Dedifferentiated amniotic fluid mesenchymal stem cell (primary cell): Measurements from ENCODE around the gene CBFA2T3.

Experiments
- DNase-seq: peaks from one replicate; pipeline ENCODE4 v3.0.0-alpha.2; 2016; ENCODE audit errors: extremely low spot score

CBFA2T3 gene

DNA sequence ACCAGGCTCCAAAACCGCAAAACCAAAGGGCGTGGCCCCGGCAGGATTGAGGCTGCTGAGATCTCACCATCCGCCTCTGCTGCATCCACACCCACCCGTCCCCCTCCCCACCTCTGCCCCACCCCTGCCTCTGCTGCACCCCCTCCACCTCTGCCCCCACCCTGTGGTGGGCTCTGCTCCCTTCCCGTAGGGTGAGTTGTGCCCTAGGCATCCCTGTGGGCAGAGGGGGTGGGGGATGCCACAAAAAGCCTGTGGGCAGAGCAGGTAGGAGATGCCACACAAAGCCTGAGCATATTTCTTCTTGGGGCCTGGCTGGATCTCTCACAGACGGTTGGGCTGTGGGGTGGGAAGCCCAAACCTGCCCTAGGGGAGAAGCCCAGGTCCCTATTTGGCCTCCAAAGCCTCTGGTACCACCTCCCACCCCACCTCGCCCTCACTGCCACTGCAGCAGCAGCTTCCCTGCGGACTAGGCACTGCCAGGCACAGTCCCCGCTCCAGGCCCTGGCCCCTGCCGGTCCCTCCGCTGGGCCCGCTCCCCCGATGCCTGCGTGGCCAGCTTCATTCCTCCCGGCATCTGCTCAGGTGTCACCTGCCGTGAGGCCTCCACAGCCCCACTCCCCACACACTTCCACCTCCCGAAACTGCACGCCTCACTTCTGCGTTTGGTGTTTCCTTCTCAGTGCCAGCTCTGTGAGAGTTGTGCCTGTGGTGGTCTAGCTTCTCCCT is 99.3 kb downstream of the CBFA2T3 start:
- DNase-seq: no peak

DNA sequence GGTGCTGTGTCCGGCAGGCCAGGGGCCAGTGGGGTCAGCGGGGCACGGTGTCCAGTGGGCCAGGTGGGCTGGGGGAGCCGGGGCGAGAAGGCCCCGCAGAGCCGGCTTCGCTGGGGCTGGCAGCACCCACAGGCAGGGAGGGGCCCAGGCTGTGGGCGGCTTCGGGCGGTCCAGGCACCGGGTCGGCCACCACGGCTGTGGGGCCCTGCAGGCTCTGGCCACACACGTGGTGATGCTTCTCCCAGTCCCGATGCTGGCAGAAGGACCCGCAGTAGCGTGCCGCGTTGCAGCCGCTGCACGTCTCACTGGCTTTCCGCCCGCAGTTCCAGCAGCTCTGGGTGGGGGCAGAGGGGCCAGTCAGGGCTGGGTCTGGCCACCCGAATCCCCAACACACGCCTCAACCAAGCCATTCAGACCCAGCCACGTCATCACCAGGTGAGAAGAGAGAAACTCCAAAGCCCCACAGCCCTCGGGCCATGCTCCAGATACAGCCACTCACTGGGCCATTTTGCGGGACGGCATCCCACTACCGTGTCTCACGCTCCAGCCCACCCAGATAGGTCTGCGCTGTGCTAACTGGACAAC is 100.0 kb downstream of the CBFA2T3 start:
- no peak for DNase-seq

DNA sequence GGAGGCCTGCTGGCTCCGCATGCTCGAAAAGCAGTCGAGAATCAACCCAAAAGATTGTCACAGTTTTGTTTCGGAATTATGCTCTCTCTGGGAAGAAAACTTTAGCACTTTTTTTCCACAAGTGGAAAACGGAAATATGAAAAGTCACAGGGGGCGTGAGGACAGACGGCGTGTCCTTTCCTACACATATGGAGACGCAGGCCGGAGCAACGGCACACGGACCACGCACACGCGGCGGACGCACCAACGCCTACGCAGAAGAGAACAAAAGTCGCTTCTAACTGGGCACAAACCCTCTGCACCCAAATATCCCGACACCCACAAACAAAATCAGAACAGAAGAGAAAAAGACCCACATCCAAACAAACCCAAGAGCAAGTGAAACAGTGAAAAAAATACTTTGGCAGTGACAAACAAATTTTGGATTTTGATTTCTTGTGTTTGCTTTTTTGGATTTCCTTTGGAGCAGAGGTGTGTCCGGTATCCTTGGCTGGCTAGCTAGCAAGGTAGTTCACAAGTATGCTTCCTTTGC is 101.2 kb downstream of the CBFA2T3 start:
- DNase-seq: no peak

GRCh38 chr16:88874938-88875599 is 101.9 kb downstream of the CBFA2T3 start:
- no peak for DNase-seq

GRCh38 chr16:88872650-88873331 is 104.2 kb downstream of the CBFA2T3 start:
- DNase-seq: no peak

- no peak for DNase-seq
Measured at GRCh38 chr16:88871730-88872416, 105.1 kb downstream of the CBFA2T3 start.

DNA sequence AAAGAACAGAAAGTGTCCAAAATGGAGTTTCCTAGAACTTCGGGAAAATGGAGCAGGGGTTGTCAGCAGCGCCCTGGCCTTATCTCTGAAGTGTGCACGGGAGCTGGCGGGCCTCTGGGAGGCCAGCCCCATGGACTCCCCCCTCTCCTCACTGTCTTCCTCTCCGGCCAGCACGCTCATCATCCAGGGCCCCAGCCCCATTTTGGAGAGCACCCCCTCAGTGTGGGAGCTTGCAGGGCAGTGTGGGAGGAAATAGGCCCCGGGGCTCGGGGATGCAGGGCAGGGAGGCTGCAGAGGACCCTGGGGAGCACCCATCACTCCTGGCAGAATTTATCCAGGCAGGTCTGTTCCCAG is 105.7 kb downstream of the CBFA2T3 start:
- no peak for DNase-seq

DNA sequence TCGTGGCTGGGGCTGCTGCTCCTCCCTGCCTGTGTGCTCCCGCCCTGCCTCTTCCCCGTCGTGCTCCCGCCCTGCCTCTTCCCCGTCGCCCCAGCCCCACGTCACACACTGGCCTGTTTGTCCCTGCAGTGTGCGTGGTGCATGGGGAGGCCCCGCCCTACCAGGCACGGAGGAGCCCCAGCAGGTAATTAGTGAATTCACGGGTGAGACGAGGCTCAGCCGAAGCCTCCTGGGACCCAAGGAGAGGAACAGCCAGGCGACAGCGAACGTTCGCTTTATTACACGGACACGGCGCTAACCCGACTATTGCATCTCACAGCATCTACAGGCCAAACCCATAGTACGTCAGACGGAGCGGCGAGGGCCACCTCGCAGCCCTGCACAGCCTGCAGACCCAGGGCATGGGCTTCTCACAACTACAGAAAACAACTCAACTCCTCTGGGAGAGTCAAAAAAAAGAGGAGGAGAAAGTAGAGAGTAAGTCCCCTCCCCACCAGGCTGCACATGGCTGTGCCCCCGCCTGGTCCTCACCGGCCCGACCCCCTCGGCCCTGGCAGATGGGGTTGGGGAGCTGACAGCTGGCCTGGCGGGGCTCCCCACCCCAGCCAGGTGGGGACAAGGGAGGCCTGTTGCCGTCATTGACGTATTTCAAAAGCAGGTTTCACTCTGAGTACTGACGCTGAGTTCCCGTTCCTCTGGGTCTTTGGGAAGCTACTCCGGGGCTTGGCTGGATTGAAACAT is 106.2 kb downstream of the CBFA2T3 start:
- DNase-seq: no peak

GRCh38 chr16:88869673-88869980 is 107.4 kb downstream of the CBFA2T3 start:
- DNase-seq: no peak

DNA sequence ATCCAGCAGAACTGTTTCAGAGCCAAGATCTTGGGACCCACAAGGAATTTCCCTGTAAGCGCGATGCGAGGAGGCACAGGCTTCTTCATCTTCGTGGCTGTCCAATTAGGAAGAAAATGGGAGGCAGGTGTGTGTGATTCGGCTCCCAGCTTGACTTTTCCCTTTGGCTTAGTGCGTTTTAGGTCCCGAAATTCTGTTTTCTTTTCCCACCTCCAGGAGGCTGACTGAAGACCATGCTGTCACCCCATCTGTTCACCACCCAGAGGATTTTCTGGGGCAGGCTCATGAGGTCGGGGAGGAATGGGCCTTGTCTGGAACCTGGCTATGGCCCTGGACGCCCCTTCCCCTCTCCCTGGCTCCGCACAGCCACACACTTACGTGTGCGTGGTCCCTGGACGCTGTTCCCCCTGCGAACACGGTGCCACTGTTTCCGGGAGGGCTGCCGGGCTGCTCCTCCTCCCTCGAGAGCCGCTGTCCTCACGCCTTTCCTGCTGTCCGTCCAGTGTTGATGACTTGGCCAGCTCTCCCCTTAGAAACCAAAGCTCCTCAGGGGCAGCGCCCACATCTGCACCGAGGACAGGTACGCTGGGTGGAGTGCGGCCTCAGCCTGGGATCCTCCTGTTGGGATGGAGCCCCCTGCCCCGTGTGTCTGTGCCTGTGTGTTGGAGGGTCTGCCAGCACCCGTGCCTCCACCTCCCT is 107.9 kb downstream of the CBFA2T3 start:
- no peak for DNase-seq

GRCh38 chr16:88867581-88868246 is 109.3 kb downstream of the CBFA2T3 start:
- no peak for DNase-seq

DNA sequence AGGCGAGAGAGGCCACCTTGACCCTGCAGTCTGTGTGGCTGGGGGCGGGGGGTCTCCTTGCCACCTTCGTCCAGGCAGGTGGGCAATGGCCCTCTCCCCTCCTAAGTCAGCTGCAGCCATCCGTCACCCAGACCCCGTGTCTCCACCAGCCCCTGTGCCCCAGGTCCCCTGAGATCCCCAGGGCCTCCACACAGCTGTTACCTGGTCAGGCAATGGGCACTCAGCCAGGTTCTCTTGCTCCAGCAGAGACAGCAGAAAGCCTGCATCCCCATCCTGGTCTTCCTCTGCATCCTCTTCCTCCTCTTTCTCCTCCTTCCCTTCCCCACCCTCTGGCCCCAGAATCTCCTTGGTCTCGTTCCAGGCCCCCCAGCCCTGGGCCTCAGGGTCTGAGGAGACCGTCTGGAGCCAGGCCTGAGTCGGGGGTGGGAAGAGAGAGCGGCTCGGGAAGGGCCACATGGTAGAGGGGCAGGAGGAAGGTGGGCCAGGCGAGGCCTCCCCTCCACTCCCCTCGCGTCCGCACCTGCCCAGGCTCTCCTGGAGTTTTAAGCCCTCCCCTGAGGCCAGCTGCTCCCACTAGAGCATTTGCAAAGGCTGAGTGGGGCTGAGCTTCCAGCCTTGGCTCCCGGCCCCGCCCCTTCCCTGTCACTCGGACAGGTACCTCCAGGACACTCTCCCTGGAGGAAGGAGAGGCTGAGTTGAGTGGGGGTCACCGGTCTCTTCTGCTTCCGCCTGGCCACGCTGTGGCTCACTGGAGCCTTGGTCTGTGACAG is 110.7 kb downstream of the CBFA2T3 start, which contains the start of gene PABPN1L:
TSS of gene PABPN1L (minus strand) at position 510 of the 770 bp plus-strand sequence. CDS start at position 456, 54 bp downstream.
- no peak for DNase-seq

- no peak for DNase-seq
Measured at GRCh38 chr16:88865742-88866141, 111.3 kb downstream of the CBFA2T3 start.

DNA sequence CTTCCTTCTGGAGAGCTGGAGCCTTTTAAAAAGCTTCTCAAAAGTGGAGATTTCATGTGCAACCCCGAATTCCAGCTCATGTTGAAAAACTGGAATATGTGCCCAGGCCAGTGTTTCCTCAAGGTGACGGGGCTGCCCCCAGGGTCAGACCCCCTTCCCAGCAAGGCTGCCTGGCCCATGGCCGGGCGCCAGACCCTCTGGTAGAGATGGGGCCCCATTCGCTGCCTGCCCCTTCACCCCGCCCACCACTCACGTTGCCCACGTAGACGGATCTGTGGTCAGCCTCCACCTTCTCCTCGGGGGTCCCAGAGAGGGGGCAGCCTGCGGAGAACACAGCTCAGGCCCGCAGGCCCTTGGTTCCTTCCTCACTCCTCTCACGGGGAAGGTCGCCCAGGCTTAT is 111.7 kb downstream of the CBFA2T3 start:
- no peak for DNase-seq

- DNase-seq: no peak
Measured at GRCh38 chr16:88864521-88864920, 112.5 kb downstream of the CBFA2T3 start.

- DNase-seq: no peak
Measured at GRCh38 chr16:88864099-88864498, 112.9 kb downstream of the CBFA2T3 start.

DNA sequence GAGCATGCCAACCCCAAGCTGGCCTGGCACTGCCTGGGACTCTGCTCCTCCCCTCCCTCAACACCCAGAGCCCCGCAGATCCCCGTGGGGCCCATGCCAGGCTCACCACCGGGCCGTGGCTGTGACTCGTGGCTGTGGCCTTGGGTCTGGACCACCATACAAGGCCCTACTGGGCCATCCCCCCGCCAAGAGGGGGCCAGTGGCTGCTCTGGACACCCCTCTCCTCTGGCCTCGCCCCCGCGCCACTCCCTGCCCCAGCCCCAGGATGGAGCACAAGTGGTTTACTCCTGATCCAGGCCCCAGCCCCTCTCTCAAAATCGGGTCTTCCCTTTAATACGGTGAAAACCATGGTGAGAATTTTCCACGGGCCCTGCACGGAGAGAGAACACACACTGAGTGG is 113.6 kb downstream of the CBFA2T3 start:
- no peak for DNase-seq

DNA sequence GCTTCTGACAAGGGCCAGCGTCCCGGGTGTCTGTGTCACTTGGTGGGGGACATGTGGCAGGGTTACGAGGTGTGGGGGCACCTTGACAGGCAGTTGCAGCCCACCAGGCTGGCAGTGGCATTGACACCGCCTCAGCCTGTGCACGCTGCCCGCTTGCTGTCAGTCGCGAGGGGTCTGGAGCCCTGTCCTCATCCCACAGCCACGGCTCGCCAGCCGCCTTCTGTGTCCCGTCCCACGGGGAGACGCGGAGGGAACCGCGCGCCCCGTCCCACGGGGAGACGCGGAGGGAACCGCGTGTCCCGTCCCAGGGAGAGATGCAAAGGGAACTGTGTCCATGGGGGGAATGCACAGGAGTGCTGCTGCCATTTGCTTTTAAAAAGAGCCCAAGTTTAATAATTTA is 114.0 kb downstream of the CBFA2T3 start:
- no peak for DNase-seq

DNA sequence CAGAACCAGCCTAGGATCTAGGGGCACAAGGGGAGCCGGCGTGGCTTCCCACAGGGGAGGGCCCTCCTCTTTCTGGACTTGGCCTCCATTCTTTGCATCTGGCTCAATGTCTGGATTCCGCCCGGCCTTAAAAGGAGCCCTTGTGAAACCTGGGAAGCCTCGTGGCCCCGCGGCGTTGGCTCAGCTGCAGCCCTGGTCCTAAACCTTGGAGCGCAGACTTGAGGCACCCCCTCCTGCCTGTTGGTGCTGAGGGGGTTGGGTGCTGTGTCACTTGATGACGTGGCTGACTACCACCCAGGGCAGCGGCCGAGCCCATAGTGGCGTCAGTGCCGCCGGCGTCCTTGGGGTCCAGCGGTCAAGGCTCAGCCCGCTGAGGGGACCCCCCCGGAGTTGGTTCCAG is 115.6 kb downstream of the CBFA2T3 start:
- no peak for DNase-seq
